Endothelial cell of umbilical vein (primary cell): ENCODE measurements around the gene CAMTA1. TPM values are rescaled to one million over a fixed set of nuclear protein-coding genes. Genes with fewer than 3 reads are reported as not detected.

ENCODE experiments used
- BruUV-seq: library from RNA; stranded (reverse); fragments of 400-500 nt; replicated peaks from 2 replicates; lab custom pipeline; 2021; lab: Mats Ljungman, UMichigan
- CTCF ChIA-PET: fragments of 300-600, 350-600 bp; sonication (Branson Sonifier 250); formaldehyde crosslinking; loops from one replicate; lab custom pipeline; 2021; ENCODE audit warnings: antibody characterized with exemption, inconsistent platforms; lab: Charles Lee
- POLR2A ChIA-PET: fragments of 300-600, 350-600 bp; sonication (Branson Sonifier 250); formaldehyde crosslinking; loops from one replicate; lab custom pipeline; 2021; ENCODE audit warnings: antibody characterized with exemption, inconsistent platforms; lab: Charles Lee
- DNase-seq: peaks from one replicate; pipeline ENCODE4 v3.0.0-alpha.2; 2011; ENCODE audit warnings: low read depth, low spot score
- FAIRE-seq: peaks from 2 replicates; lab custom pipeline; 2011; peaks lifted over from hg19 to GRCh38; lab: Jason Lieb, UNC
- H2AFZ ChIP-seq: 2 replicates; pipeline ENCODE4 v1.6.0; 2012; ENCODE audit warnings: low read depth, low read length, control low read depth, inconsistent platforms
- H3K27ac ChIP-seq: 2 replicates; pipeline ENCODE4 v1.5.1; 2011; ENCODE audit warnings: low read depth, mild to moderate bottlenecking, control low read depth, low read length, moderate library complexity; ENCODE audit not compliant: insufficient read depth
- H3K27me3 ChIP-seq, 2 experiments: 2 replicates each; pipeline versions ENCODE4 v1.6.0 to v1.6.1; 2011; ENCODE audit warnings: low read length in 2 of 2, mixed read lengths in 1 of 2; ENCODE audit not compliant: control insufficient read depth in 2 of 2, insufficient read depth in 2 of 2
- H3K36me3 ChIP-seq, 2 experiments: 2 replicates in 1 of 2; 3 replicates in 1 of 2; pipeline ENCODE4 v1.5.1; 2011; ENCODE audit warnings: low read length in 2 of 2, mild to moderate bottlenecking in 1 of 2, moderate library complexity in 1 of 2; ENCODE audit not compliant: control insufficient read depth in 2 of 2, insufficient read depth in 2 of 2; ENCODE audit errors: extremely low read depth in 1 of 2
- H3K4me1 ChIP-seq: 3 replicates; pipeline ENCODE4 v1.5.1; 2011; ENCODE audit warnings: mild to moderate bottlenecking, low read length; ENCODE audit not compliant: control insufficient read depth, insufficient read depth; ENCODE audit errors: extremely low read depth
- H3K4me2 ChIP-seq: 2 replicates; pipeline ENCODE4 v1.6.1; 2011; ENCODE audit warnings: low read length, control low read depth, mixed read lengths; ENCODE audit not compliant: insufficient read depth
- H3K4me3 ChIP-seq, 3 experiments: fragments of 200-600 bp in 1 of 3; sonication (generic), shearing (Covaris generic) in 1 of 3; replicated peaks in 1 of 3; 2 replicates each; pipeline ENCODE4 v1.5.1; 2011 to 2016; ENCODE audit warnings: control low read depth in 3 of 3, low read length in 3 of 3, mild to moderate bottlenecking in 2 of 3, inconsistent platforms in 1 of 3, low read depth in 1 of 3, moderate library complexity in 1 of 3; ENCODE audit not compliant: insufficient read depth in 1 of 3
- H3K79me2 ChIP-seq: 2 replicates; pipeline ENCODE4 v1.6.0; 2012; ENCODE audit warnings: low read length, inconsistent platforms; ENCODE audit not compliant: control insufficient read depth, insufficient read depth
- H3K9ac ChIP-seq: replicated peaks from 2 replicates; pipeline ENCODE3; 2011; ENCODE audit warnings: low read length, control low read depth; ENCODE audit not compliant: insufficient read depth; ENCODE audit errors: extremely low read depth
- H3K9me1 ChIP-seq: replicated peaks from 3 replicates; pipeline ENCODE4 v1.6.0; 2011; ENCODE audit warnings: mild to moderate bottlenecking, low read length; ENCODE audit not compliant: control insufficient read depth, insufficient read depth; ENCODE audit errors: extremely low read depth
- H3K9me3 ChIP-seq: replicated peaks from 2 replicates; pipeline ENCODE4 v1.5.1; 2012; ENCODE audit warnings: low read length, inconsistent platforms; ENCODE audit not compliant: control insufficient read depth, insufficient read depth
- H4K20me1 ChIP-seq: replicated peaks from 2 replicates; pipeline ENCODE3; 2011; ENCODE audit warnings: mild to moderate bottlenecking, low read length; ENCODE audit not compliant: control insufficient read depth, insufficient read depth; ENCODE audit errors: extremely low read depth
- EZH2 ChIP-seq: IDR thresholded peaks from 2 replicates; pipeline ENCODE4 v1.6.1; 2012; ENCODE audit warnings: borderline replicate concordance, low read depth, mild to moderate bottlenecking, moderate library complexity, low read length, inconsistent platforms; ENCODE audit not compliant: severe bottlenecking
- FOS ChIP-seq: IDR thresholded peaks from 2 replicates; pipeline ENCODE4 v1.6.1; 2011; ENCODE audit warnings: mild to moderate bottlenecking, low read length, moderate library complexity, borderline replicate concordance; ENCODE audit not compliant: insufficient read depth
- GATA2 ChIP-seq: IDR thresholded peaks from 2 replicates; pipeline ENCODE4 v1.7.0; 2011; ENCODE audit warnings: low read depth, mild to moderate bottlenecking, moderate library complexity, mixed read lengths, low read length; ENCODE audit not compliant: insufficient read length, insufficient read depth
- JUN ChIP-seq: IDR thresholded peaks from 2 replicates; pipeline ENCODE4 v1.6.1; 2011; ENCODE audit warnings: borderline replicate concordance, low read depth; ENCODE audit not compliant: insufficient read length, insufficient read depth
- MAX ChIP-seq: IDR thresholded peaks from 2 replicates; pipeline ENCODE4 v1.6.1; 2011; ENCODE audit not compliant: insufficient read depth, insufficient read length
- MYC ChIP-seq: IDR thresholded peaks from one replicate; pipeline ENCODE4 v1.6.1; 2011; ENCODE audit warnings: mild to moderate bottlenecking, low read depth, low read length
- POLR2A ChIP-seq: IDR thresholded peaks from 2 replicates; pipeline ENCODE4 v1.6.1; 2012; ENCODE audit warnings: low read depth, mild to moderate bottlenecking, control low read depth, low read length
- POLR2AphosphoS5 ChIP-seq: IDR thresholded peaks from 2 replicates; pipeline ENCODE4 v1.6.1; 2012; ENCODE audit warnings: low read depth, mild to moderate bottlenecking, control low read depth, low read length, moderate library complexity; ENCODE audit not compliant: insufficient read depth
- dilution Hi-C: fragments of 300-500 bp; cut with MboI; formaldehyde crosslinking; loops from one replicate; pipeline ENCODE4 v1.15.0; 2019; ENCODE audit warnings: low sequenced_read_pairs; ENCODE audit not compliant: extremely low pct_ligation_motif_present
- intact Hi-C: fragments of 100-400 bp; cut with micrococcal nuclease; formaldehyde crosslinking; loops from one replicate; pipeline ENCODE4 v1.10.0; 2022
- polyA plus RNA-seq, 4 experiments: library from polyadenylated mRNA; depleted of rRNA in 3 of 4; stranded (reverse) in 3 of 4; unstranded in 1 of 4; fragments of >200 nt; gene quantifications; 2 replicates each; pipeline versions ENCODE4 v1.2.1 to v1.2.3, GENCODE V29; 2011 to 2012; ENCODE audit warnings: missing spikeins in 1 of 4
- total RNA-seq: library from RNA; stranded (reverse); gene quantifications from 2 replicates; pipeline ENCODE4 v1.2.3, GENCODE V29; 2021
- TF ChIP-seq, protein P1 (sequence below), 2 donors: IDR thresholded peaks; 1 replicate in 1 of 2; 2 replicates in 1 of 2; pipeline ENCODE4 v1.5.1; 2011; ENCODE audit warnings: low read length in 2 of 2, mild to moderate bottlenecking in 2 of 2, moderate library complexity in 2 of 2, control low read depth in 1 of 2, inconsistent platforms in 1 of 2, low read depth in 1 of 2; ENCODE audit not compliant: insufficient read depth in 1 of 2; ENCODE audit errors: extremely low read depth in 1 of 2

The CAMTA1 gene
- total and polyA plus RNA-seq, 2 donors (not counting 3 experiments of a cell fraction or from before 2014, with no cell fraction given), result 50.8 to 92.7 TPM

DNA sequence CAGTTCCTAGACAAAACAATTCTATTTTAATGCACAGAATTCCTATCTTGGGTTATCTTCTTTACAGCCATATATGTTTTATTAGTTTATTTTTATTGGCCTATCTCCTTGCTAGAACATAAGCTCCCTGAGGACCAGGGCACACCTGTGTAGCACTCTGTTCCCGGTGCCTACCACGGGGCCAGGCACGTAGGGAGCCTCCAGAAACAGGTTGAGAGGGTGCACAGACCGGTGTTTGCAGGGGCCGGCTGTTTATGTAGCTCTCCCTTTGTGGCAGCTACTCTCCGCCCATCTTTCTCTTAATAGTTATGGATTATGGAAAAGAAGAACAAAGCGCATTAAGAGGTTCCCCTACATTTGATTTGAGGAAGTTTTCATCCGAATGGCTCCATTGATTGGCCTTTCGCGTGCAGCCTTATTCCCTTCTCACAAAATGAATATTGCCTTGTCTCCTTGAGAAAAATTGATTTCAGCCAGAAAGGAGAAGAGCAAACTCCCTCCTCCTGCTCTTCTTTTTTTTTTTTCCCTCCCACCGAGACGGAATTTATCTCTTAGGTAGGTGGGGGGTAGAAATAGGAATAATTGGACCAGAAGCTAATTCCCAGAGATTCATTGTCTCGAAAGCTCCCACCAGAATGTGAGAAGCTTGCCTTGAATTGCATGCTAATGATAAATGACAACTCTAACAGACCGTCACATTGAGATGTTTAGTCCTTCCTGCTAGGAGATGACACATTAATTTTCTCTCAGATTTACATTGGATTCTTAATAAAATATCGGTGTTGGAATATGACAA, 447.4 kb downstream of the CAMTA1 start:
- Histone ChIP-seq H2AFZ (no peak overlapping the region), H3K9me1 (no peaks in the 10 kb centered on the region), H3K9ac (no peak overlapping the region), H3K27ac (no peak overlapping the region), H3K27me3 (no peaks in the 10 kb centered on the region), H3K4me2 (no peak overlapping the region), H3K4me1 (no peaks in the 10 kb centered on the region), H3K36me3 (no peaks in the 10 kb centered on the region), H4K20me1 (no peaks in the 10 kb centered on the region), H3K9me3 (no peaks in the 10 kb centered on the region), H3K79me2 (no peaks in the 10 kb centered on the region), H3K4me3 (no peak overlapping the region)
- intact Hi-C loops (no loop called here), dilution Hi-C loops (no loop called here)
- DNase-seq, result no peak
- CTCF ChIA-PET, result no interaction called here
- POLR2A ChIA-PET, result no interaction called here
- no TSS peak for BruUV-seq
- TF ChIP-seq EZH2 (no peak), GATA2 (no peak), MAX (no peak), POLR2AphosphoS5 (no peak), JUN (no peak), MYC (no peak), FOS (no peak), POLR2A (no peak)
- TF ChIP-seq, protein P1, sequence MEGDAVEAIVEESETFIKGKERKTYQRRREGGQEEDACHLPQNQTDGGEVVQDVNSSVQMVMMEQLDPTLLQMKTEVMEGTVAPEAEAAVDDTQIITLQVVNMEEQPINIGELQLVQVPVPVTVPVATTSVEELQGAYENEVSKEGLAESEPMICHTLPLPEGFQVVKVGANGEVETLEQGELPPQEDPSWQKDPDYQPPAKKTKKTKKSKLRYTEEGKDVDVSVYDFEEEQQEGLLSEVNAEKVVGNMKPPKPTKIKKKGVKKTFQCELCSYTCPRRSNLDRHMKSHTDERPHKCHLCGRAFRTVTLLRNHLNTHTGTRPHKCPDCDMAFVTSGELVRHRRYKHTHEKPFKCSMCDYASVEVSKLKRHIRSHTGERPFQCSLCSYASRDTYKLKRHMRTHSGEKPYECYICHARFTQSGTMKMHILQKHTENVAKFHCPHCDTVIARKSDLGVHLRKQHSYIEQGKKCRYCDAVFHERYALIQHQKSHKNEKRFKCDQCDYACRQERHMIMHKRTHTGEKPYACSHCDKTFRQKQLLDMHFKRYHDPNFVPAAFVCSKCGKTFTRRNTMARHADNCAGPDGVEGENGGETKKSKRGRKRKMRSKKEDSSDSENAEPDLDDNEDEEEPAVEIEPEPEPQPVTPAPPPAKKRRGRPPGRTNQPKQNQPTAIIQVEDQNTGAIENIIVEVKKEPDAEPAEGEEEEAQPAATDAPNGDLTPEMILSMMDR (IDR thresholded peaks at IDR 0.05; ENCODE audit: extremely low read depth in 1 of 2, insufficient read depth in 1 of 2, low read depth in 1 of 2, low read length in 2 of 2), result no peak
- no peak for FAIRE-seq
